Transverse colon (tissue), 4 donors: ENCODE data around the gene TSC22D4. TPM values are rescaled to one million over a fixed set of nuclear protein-coding genes. Genes with fewer than 3 reads are reported as not detected.
A peak's percentile ranks its signal among the peaks of the same experiment; 100 is the strongest.

ENCODE experiments used
- DNase-seq: peaks from one replicate; pipeline ENCODE4 v3.0.0-alpha.2; 2019
- H3K27ac ChIP-seq, 4 donors: fragments of 200-600 bp; sonication (generic); 2 replicates each; pipeline ENCODE4 v1.5.1; 2016 to 2018; ENCODE audit warnings: inconsistent platforms in 4 of 4
- H3K27me3 ChIP-seq: fragments of 200-600 bp; sonication (generic); 2 replicates; pipeline ENCODE4 v1.5.1; 2017; ENCODE audit warnings: inconsistent platforms
- H3K36me3 ChIP-seq, 4 donors: fragments of 200-600 bp; sonication (generic); 2 replicates each; pipeline ENCODE4 v1.5.1; 2017 to 2019; ENCODE audit warnings: inconsistent platforms in 4 of 4
- H3K4me1 ChIP-seq, 4 donors: fragments of 200-600 bp; sonication (generic); 2 replicates each; pipeline ENCODE4 v1.5.1; 2017 to 2020; ENCODE audit warnings: inconsistent platforms in 4 of 4
- H3K4me3 ChIP-seq, 4 donors: fragments of 200-600 bp; sonication (generic); 1 replicate in 1 of 4; 2 replicates in 3 of 4; pipeline versions ENCODE4 v1.5.1 to v1.6.1; 2017 to 2019; ENCODE audit warnings: inconsistent platforms in 4 of 4
- H3K9me3 ChIP-seq, 2 donors: fragments of 200-600 bp; sonication (generic); 2 replicates each; pipeline ENCODE4 v1.5.1; 2017 to 2019; ENCODE audit warnings: inconsistent platforms in 2 of 2
- EP300 ChIP-seq: sonication (generic); formaldehyde crosslinking; IDR thresholded peaks from one replicate; pipeline ENCODE4 v1.6.1; 2017; ENCODE audit warnings: antibody characterized with exemption, low read depth
- POLR2A ChIP-seq: fragments of 450-650 bp; IDR thresholded peaks from one replicate; pipeline ENCODE4 v1.6.1; 2016; ENCODE audit warnings: antibody characterized with exemption, mild to moderate bottlenecking, moderate library complexity
- POLR2AphosphoS5 ChIP-seq, 3 donors: sonication (generic); formaldehyde crosslinking; IDR thresholded peaks; one replicate each; pipeline ENCODE4 v1.6.1; 2016; ENCODE audit warnings: antibody characterized with exemption in 3 of 3
- WGBS, 2 donors: methylation state at CpG; one replicate each; pipeline ENCODE4 v1.1.5; 2018; ENCODE audit warnings: low coverage in 1 of 2; 5-methylcytosine and 5-hydroxymethylcytosine counted together
- in situ Hi-C, 4 donors: fragments of 200-750 bp; cut with MboI; loops; one replicate each; pipeline versions ENCODE4 v1.15.0 to v1.15.1; 2017; ENCODE audit warnings: low sequenced_read_pairs in 3 of 4, low pct_ligation_motif_present in 1 of 4, low pct_unique_long_range_greater_than_20kb in 1 of 4
- intact Hi-C: fragments of 100-400 bp; cut with DNase I; formaldehyde crosslinking; loops from one replicate; pipeline ENCODE4 v1.15.1; 2023; ENCODE audit warnings: low total_unique reads
- total RNA-seq, 4 donors: library from RNA; depleted of rRNA; stranded (reverse); fragments of >200 nt; gene quantifications; one replicate each; pipeline ENCODE4 v1.1.0, GENCODE V29; 2016
- TF ChIP-seq, protein P1 (sequence below), 5 experiments: fragments of 200-600 bp in 3 of 5; fragments of 450-650 bp in 2 of 5; sonication (generic) in 3 of 5; IDR thresholded peaks; 1 replicate in 2 of 5; 2 replicates in 3 of 5; pipeline ENCODE4 v1.5.1; 2016 to 2017; ENCODE audit warnings: antibody characterized with exemption in 5 of 5, inconsistent platforms in 3 of 5, mild to moderate bottlenecking in 2 of 5, moderate library complexity in 1 of 5

TSC22D4 gene
- total RNA-seq, 4 donors from 2014 or later, result 41.6 to 101 (median 67.6) TPM

DNA sequence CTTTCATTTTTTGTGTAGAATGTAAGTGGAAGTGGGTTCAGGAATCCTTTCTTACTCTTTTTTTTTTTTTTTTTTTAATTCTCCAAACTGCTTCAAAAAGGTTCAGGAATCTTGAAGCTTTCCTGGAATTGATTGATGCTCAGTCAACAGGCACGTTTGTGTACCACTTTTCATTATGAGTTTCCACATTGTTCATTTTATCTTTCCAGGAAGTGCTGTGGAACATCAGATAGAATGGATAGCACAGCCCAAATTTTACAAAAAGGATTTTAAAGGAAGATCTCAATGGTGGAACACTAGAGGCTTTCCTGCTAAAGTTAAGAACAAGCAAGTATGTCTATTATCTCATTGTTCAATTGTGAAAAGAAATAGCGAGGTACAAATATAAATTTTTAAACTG, 40.8 kb downstream of the TSC22D4 start:
- TF ChIP-seq, protein P1, sequence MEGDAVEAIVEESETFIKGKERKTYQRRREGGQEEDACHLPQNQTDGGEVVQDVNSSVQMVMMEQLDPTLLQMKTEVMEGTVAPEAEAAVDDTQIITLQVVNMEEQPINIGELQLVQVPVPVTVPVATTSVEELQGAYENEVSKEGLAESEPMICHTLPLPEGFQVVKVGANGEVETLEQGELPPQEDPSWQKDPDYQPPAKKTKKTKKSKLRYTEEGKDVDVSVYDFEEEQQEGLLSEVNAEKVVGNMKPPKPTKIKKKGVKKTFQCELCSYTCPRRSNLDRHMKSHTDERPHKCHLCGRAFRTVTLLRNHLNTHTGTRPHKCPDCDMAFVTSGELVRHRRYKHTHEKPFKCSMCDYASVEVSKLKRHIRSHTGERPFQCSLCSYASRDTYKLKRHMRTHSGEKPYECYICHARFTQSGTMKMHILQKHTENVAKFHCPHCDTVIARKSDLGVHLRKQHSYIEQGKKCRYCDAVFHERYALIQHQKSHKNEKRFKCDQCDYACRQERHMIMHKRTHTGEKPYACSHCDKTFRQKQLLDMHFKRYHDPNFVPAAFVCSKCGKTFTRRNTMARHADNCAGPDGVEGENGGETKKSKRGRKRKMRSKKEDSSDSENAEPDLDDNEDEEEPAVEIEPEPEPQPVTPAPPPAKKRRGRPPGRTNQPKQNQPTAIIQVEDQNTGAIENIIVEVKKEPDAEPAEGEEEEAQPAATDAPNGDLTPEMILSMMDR (IDR thresholded peaks at IDR 0.05), result no peak
- no peak for TF ChIP-seq POLR2AphosphoS5 (IDR thresholded peaks at IDR 0.05)
- no peak for TF ChIP-seq POLR2A
- no peak for TF ChIP-seq EP300
- Histone ChIP-seq H3K27ac (no peak overlapping the region), H3K4me3 (no peak overlapping the region), H3K4me1 (peaks cover 11 to 22% (median 12%) of the 10 kb centered on the region in 4 donors), H3K27me3 (no peaks in the 10 kb centered on the region), H3K9me3 (no peaks in the 10 kb centered on the region), H3K36me3 (peaks cover 0 to 10% (median 0%) of the 10 kb centered on the region in 4 donors)
- intact Hi-C loops (no loop called here), in situ Hi-C loops (no loop called here)
- no peak for DNase-seq
- WGBS, 2 donors, result 48% methylated on average over 2 of the region's 2 CpGs

DNA sequence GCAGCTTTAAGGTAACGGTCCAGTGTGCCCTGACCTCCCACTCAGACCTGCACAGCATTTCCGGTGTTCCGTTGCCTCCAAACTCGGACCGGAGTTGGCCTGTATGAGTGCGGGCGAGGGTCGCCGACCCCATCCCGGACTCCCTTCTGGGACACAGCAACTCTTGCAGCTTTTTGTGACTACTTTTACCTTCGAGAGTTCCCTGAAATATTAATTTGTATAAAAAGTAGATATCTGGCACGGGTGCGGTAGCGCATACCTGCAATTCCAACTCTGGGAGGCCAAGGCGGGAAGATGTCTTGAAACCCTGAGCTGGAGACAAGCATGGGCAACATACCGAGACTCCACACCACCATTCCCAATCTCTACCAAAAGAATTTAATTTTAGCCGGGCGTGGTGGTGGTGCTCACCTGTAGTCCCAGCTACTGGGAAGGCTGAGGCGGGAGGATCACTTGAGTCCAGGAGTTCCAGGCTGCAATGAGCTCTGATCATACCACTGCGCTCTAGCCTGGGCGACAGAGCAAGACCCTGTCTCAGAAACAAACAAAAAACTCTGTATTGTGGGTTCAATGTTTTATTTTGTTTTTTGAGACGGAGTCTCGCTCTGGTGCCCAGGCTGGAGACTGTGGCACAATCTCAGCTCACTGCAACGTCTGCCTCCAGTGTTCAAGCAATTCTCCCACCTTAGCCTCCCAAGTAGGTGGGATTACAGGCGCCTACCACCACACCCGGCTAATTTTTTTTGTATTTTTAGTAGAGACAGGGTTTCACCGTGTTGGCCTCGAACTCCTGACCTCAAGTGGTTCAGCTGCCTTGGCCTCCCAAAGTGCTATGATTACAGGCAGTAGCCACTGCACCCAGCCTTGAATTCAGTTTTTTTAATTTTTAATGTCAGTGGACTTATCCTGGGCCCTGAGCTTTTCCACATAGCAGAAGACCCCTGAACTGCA, 41.6 kb downstream of the TSC22D4 start:
- Histone ChIP-seq H3K27ac (peak overlapping the region; percentile 96 to 98 (median 97)), H3K4me1 (peaks cover 12 to 24% (median 12%) of the 10 kb centered on the region in 4 donors), H3K36me3 (peaks cover 0 to 12% (median 0%) of the 10 kb centered on the region in 4 donors), H3K4me3 (peak overlapping the region in 1 of 4 donors; percentile 62), H3K9me3 (no peaks in the 10 kb centered on the region), H3K27me3 (no peaks in the 10 kb centered on the region)
- TF ChIP-seq, protein P1 (IDR thresholded peaks at IDR 0.05), result no peak
- TF ChIP-seq EP300, result no peak
- TF ChIP-seq POLR2AphosphoS5 (IDR thresholded peaks at IDR 0.05), result no peak
- TF ChIP-seq POLR2A, result no peak
- WGBS, 2 donors, result 60 to 92% methylated on average over 3 to 28 of the region's 28 CpGs
- in situ Hi-C loops, result no loop called here
- intact Hi-C loops, result no loop called here
- no peak for DNase-seq

DNA sequence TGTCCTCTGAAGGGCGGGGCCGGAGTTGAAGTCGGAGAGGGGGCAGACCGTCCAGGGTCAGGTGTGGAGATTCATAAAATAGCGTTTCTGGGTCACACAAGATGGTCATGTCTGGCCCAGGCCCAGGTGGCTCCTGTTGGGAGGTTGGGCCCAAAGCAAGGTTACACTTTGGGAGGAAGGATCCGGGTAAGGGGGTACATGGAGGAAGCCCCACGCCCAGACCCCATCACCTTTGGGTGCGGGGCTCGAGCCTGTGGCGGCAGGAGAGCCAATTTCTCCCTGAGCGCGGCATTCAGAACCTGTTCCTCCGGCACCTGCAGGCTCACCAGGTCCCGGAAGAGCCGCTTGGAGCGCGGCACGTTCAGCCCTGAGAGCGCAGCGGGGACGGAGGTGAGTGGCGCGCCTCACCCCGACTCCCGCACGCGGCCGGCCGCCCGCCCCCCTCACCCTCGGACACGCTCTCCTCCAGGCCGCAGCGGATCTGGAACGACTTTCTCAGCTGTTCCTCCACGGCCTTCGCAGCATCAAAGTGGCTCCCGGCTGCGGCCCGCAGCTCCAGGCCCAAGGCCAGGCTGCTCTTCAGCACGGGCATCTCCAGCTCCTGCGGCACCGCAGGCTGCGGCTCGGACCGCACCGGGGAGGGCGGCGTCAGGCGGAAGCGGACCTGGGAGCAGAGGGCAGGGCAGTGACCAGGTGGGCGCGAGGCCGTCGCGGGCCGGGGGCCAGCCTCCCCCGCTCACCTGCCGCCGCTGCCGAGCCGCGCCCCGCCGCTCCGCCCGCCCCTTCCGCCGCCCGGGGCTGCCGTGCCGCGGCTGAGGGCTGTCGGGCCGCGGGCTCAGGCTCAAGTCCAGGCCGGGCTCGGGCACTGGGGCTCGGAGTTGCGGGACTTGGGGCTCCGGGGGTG, 43.4 kb downstream of the TSC22D4 start:
- in situ Hi-C loops (no loop called here), intact Hi-C loops (no loop called here)
- peak; percentile 64 for DNase-seq
- TF ChIP-seq EP300, result no peak
- TF ChIP-seq, protein P1 (IDR thresholded peaks at IDR 0.05), result peak in 1 of 5 experiments; percentile 15
- TF ChIP-seq POLR2AphosphoS5 (IDR thresholded peaks at IDR 0.05), result peak in 2 of 3 donors; percentile 55 to 68
- H3K27ac ChIP-seq, result peak overlapping the region; percentile 96 to 98 (median 97)
- WGBS, 2 donors, result 2 to 24% methylated on average over 5 to 26 of the region's 81 CpGs
- H3K4me3 ChIP-seq, result peak overlapping the region; percentile 62 to 94 (median 86)
- peaks cover 0 to 12% (median 0%) of the 10 kb centered on the region in 4 donors for H3K36me3 ChIP-seq
- peaks cover 23 to 42% (median 26%) of the 10 kb centered on the region in 4 donors for H3K4me1 ChIP-seq
- H3K9me3 ChIP-seq, result no peaks in the 10 kb centered on the region
- no peaks in the 10 kb centered on the region for H3K27me3 ChIP-seq
